Measurements from ENCODE around the gene COPS7A. TPM values are rescaled to one million over a fixed set of nuclear protein-coding genes. Genes with fewer than 3 reads are reported as not detected.

COPS7A gene
- total and polyA plus RNA-seq, 2 experiments from 2014 or later, result 37.7 to 51.9 TPM

DNA sequence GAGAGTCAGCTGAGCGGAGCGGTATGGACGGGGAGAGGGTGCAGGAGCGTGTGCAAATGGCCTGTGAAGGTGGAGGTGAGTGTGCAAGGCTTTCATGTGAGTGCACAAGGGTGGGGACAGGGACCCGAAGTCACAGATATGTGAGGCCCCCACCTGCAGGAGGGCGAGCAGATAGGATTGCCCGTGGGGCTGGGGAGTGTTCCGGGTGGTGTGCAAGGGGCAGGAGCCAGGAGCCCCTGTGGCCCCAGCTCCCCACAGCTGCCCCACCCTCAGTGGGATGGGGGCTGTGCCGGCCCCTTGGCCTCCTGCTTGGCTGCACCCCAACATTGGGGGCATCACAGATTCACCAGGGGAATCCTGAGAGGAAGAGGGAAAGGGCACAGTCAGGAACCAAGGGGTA is 29.1 kb upstream of the COPS7A start (continued):
- TF ChIP-seq, protein P1, sequence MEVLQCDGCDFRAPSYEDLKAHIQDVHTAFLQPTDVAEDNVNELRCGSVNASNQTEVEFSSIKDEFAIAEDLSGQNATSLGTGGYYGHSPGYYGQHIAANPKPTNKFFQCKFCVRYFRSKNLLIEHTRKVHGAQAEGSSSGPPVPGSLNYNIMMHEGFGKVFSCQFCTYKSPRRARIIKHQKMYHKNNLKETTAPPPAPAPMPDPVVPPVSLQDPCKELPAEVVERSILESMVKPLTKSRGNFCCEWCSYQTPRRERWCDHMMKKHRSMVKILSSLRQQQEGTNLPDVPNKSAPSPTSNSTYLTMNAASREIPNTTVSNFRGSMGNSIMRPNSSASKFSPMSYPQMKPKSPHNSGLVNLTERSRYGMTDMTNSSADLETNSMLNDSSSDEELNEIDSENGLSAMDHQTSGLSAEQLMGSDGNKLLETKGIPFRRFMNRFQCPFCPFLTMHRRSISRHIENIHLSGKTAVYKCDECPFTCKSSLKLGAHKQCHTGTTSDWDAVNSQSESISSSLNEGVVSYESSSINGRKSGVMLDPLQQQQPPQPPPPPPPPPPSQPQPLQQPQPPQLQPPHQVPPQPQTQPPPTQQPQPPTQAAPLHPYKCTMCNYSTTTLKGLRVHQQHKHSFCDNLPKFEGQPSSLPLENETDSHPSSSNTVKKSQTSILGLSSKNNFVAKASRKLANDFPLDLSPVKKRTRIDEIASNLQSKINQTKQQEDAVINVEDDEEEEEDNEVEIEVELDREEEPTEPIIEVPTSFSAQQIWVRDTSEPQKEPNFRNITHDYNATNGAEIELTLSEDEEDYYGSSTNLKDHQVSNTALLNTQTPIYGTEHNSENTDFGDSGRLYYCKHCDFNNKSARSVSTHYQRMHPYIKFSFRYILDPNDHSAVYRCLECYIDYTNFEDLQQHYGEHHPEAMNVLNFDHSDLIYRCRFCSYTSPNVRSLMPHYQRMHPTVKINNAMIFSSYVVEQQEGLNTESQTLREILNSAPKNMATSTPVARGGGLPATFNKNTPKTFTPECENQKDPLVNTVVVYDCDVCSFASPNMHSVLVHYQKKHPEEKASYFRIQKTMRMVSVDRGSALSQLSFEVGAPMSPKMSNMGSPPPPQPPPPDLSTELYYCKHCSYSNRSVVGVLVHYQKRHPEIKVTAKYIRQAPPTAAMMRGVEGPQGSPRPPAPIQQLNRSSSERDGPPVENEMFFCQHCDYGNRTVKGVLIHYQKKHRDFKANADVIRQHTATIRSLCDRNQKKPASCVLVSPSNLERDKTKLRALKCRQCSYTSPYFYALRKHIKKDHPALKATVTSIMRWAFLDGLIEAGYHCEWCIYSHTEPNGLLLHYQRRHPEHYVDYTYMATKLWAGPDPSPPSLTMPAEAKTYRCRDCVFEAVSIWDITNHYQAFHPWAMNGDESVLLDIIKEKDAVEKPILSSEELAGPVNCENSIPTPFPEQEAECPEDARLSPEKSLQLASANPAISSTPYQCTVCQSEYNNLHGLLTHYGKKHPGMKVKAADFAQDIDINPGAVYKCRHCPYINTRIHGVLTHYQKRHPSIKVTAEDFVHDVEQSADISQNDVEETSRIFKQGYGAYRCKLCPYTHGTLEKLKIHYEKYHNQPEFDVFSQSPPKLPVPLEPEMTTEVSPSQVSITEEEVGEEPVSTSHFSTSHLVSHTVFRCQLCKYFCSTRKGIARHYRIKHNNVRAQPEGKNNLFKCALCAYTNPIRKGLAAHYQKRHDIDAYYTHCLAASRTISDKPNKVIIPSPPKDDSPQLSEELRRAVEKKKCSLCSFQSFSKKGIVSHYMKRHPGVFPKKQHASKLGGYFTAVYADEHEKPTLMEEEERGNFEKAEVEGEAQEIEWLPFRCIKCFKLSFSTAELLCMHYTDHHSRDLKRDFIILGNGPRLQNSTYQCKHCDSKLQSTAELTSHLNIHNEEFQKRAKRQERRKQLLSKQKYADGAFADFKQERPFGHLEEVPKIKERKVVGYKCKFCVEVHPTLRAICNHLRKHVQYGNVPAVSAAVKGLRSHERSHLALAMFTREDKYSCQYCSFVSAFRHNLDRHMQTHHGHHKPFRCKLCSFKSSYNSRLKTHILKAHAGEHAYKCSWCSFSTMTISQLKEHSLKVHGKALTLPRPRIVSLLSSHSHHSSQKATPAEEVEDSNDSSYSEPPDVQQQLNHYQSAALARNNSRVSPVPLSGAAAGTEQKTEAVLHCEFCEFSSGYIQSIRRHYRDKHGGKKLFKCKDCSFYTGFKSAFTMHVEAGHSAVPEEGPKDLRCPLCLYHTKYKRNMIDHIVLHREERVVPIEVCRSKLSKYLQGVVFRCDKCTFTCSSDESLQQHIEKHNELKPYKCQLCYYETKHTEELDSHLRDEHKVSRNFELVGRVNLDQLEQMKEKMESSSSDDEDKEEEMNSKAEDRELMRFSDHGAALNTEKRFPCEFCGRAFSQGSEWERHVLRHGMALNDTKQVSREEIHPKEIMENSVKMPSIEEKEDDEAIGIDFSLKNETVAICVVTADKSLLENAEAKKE (CRISPR knock-in tag; IDR thresholded peaks at IDR 0.05), result no peak
- no peak for TF ChIP-seq NANOG (IDR thresholded peaks at IDR 0.05; ENCODE audit: borderline replicate concordance)

DNA sequence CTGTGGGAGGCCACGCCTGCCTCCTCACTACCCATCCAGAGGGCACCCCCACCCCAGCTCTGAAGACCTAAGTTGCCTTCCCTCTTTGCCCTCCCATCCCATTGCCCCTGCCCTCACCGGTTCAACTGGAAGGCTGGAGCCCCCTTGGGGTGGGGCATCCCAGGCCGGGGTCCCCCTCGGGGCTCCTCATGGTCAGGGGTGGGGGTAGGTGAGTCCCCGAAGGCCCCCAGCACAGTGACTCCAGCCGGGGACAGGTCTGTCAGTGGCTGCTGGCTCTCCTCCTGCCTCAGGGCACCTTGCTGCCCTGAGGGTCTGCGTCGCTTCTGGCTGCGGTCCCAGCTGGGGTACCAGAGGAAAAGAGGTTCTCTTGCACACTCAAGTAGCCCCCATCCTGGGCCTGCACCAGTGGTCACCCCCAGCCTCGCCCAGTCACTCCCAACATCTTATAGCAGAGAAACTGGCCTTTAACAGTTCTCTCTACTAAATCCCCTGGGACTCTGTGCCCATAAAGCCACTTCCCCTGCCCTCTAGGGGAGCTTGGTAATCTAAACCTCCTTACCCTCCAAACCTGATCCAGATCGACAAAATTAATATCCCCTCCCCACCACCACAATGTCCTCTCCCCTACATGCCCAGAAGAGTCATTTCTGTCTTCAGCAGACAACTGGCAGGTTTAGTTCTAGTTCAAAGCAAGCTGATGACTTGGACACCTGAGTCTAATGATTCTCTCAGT is 28.4 kb upstream of the COPS7A start:
- H3K4me2 ChIP-seq, result no peak overlapping the region
- no peaks in the 10 kb centered on the region for H4K20me1 ChIP-seq (replicated peaks; ENCODE audit: insufficient read depth)
- no peak overlapping the region for H3K4me3 ChIP-seq
- Mint-ChIP-seq H3K4me1 (peaks cover 33% of the 10 kb centered on the region), H3K36me3 (ENCODE audit: low read depth) (peaks cover 6% of the 10 kb centered on the region; the same call in 2 of the 3 replicates), H3K4me3 (no peak overlapping the region; the same call in 2 of the 3 replicates), H3K27ac (no peak overlapping the region), H3K27me3 (ENCODE audit: insufficient read depth, low read depth, poor library complexity) (peaks cover 14% of the 10 kb centered on the region), H3K9me3 (no peaks in the 10 kb centered on the region)
- no peak overlapping the region for H2AFZ ChIP-seq
- peaks cover 11% of the 10 kb centered on the region; the same call in 1 of the 2 replicates for H3K27me3 ChIP-seq (ENCODE audit: insufficient read depth)
- DNase-seq (ENCODE audit: low spot score) (no peak), ATAC-seq (no peak)
- H3K79me2 ChIP-seq (replicated peaks; ENCODE audit: insufficient read depth), result peaks cover 3% of the 10 kb centered on the region; the same call in 1 of the 2 replicates
- no peaks in the 10 kb centered on the region for H3K9me2 ChIP-seq (ENCODE audit: insufficient read depth)
- H3K27ac ChIP-seq (ENCODE audit: low read depth), result no peak overlapping the region
- no peaks in the 10 kb centered on the region for H3K36me3 ChIP-seq (ENCODE audit: insufficient read depth)
- H3K4me1 ChIP-seq (ENCODE audit: insufficient read depth), result peaks cover 16% of the 10 kb centered on the region
- peaks cover 3% of the 10 kb centered on the region; the same call in 1 of the 2 replicates for H3F3A ChIP-seq (replicated peaks; ENCODE audit: low read depth)
- TF ChIP-seq, protein P2, sequence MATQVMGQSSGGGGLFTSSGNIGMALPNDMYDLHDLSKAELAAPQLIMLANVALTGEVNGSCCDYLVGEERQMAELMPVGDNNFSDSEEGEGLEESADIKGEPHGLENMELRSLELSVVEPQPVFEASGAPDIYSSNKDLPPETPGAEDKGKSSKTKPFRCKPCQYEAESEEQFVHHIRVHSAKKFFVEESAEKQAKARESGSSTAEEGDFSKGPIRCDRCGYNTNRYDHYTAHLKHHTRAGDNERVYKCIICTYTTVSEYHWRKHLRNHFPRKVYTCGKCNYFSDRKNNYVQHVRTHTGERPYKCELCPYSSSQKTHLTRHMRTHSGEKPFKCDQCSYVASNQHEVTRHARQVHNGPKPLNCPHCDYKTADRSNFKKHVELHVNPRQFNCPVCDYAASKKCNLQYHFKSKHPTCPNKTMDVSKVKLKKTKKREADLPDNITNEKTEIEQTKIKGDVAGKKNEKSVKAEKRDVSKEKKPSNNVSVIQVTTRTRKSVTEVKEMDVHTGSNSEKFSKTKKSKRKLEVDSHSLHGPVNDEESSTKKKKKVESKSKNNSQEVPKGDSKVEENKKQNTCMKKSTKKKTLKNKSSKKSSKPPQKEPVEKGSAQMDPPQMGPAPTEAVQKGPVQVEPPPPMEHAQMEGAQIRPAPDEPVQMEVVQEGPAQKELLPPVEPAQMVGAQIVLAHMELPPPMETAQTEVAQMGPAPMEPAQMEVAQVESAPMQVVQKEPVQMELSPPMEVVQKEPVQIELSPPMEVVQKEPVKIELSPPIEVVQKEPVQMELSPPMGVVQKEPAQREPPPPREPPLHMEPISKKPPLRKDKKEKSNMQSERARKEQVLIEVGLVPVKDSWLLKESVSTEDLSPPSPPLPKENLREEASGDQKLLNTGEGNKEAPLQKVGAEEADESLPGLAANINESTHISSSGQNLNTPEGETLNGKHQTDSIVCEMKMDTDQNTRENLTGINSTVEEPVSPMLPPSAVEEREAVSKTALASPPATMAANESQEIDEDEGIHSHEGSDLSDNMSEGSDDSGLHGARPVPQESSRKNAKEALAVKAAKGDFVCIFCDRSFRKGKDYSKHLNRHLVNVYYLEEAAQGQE (IDR thresholded peaks at IDR 0.05; ENCODE audit: unreplicated experiment), result no peak
- TF ChIP-seq EZH2phosphoT487 (IDR thresholded peaks at IDR 0.05; ENCODE audit: unreplicated experiment) (no peak), CREB1 (CRISPR knock-in tag; IDR thresholded peaks at IDR 0.05; ENCODE audit: low read depth) (no peak), JUNB (IDR thresholded peaks at IDR 0.05; ENCODE audit: unreplicated experiment) (no peak), NANOG (IDR thresholded peaks at IDR 0.05; ENCODE audit: borderline replicate concordance) (no peak), STAT1 (IDR thresholded peaks at IDR 0.05; ENCODE audit: unreplicated experiment) (no peak), EZH2 (IDR thresholded peaks at IDR 0.05; ENCODE audit: low read depth, unreplicated experiment) (no peak), ZNF331 (CRISPR knock-in tag; IDR thresholded peaks at IDR 0.05; ENCODE audit: low read depth) (no peak), POLR2AphosphoS5 (IDR thresholded peaks at IDR 0.05; ENCODE audit: low read depth) (no peak)
- TF ChIP-seq, protein P3, sequence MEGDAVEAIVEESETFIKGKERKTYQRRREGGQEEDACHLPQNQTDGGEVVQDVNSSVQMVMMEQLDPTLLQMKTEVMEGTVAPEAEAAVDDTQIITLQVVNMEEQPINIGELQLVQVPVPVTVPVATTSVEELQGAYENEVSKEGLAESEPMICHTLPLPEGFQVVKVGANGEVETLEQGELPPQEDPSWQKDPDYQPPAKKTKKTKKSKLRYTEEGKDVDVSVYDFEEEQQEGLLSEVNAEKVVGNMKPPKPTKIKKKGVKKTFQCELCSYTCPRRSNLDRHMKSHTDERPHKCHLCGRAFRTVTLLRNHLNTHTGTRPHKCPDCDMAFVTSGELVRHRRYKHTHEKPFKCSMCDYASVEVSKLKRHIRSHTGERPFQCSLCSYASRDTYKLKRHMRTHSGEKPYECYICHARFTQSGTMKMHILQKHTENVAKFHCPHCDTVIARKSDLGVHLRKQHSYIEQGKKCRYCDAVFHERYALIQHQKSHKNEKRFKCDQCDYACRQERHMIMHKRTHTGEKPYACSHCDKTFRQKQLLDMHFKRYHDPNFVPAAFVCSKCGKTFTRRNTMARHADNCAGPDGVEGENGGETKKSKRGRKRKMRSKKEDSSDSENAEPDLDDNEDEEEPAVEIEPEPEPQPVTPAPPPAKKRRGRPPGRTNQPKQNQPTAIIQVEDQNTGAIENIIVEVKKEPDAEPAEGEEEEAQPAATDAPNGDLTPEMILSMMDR (conservative IDR thresholded peaks at IDR 0.05; ENCODE audit: low read depth in 2 of 2), result no peak
- TF ChIP-seq, protein P4, sequence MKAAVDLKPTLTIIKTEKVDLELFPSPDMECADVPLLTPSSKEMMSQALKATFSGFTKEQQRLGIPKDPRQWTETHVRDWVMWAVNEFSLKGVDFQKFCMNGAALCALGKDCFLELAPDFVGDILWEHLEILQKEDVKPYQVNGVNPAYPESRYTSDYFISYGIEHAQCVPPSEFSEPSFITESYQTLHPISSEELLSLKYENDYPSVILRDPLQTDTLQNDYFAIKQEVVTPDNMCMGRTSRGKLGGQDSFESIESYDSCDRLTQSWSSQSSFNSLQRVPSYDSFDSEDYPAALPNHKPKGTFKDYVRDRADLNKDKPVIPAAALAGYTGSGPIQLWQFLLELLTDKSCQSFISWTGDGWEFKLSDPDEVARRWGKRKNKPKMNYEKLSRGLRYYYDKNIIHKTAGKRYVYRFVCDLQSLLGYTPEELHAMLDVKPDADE (IDR thresholded peaks at IDR 0.05), result no peak
